Effector memory CD8-positive, alpha-beta T cell (primary cell): ENCODE data around the gene RLN3.

Source experiments
- ATAC-seq: fragments of 150-1000 bp; cut with Tn5 transposase; replicated peaks from 2 replicates; pipeline ENCODE4 v1.10.0; 2021; ENCODE audit warnings: mild to moderate bottlenecking, moderate library complexity
- DNase-seq, 3 experiments: peaks; one replicate each; pipeline ENCODE4 v3.0.0; 2021
- H3K27ac Mint-ChIP-seq, 2 donors: one replicate each; pipeline ENCODE4 v1.8.0; 2022; ENCODE audit warnings: mild to moderate bottlenecking in 2 of 2, mixed read lengths in 2 of 2, moderate library complexity in 2 of 2
- H3K27me3 Mint-ChIP-seq, 2 donors: one replicate each; pipeline ENCODE4 v1.8.0; 2022; ENCODE audit warnings: mixed read lengths in 2 of 2
- H3K36me3 Mint-ChIP-seq: one replicate; pipeline ENCODE4 v1.8.0; 2022; ENCODE audit warnings: mild to moderate bottlenecking, moderate library complexity, mixed read lengths; ENCODE audit not compliant: insufficient read depth
- H3K4me1 Mint-ChIP-seq, 2 donors: one replicate each; pipeline ENCODE4 v1.8.0; 2022; ENCODE audit warnings: low read depth in 2 of 2, mixed read lengths in 2 of 2
- H3K4me3 Mint-ChIP-seq, 2 donors: one replicate each; pipeline ENCODE4 v1.8.0; 2022; ENCODE audit warnings: mild to moderate bottlenecking in 2 of 2, mixed read lengths in 2 of 2, moderate library complexity in 2 of 2
- H3K9me3 Mint-ChIP-seq, 2 donors: one replicate each; pipeline ENCODE4 v1.8.0; 2022; ENCODE audit warnings: mixed read lengths in 2 of 2

RLN3 gene

GRCh38 chr19:13999085-13999484, 28.9 kb upstream of the RLN3 start:
- Mint-ChIP-seq H3K4me1 (peaks cover 20 to 22% of the 10 kb centered on the region in 2 donors), H3K27ac (peak overlapping the region in 1 of 2 donors; percentile 97), H3K27me3 (no peaks in the 10 kb centered on the region), H3K4me3 (no peak overlapping the region), H3K9me3 (no peaks in the 10 kb centered on the region), H3K36me3 (peaks cover 23% of the 10 kb centered on the region)
- ATAC-seq (no peak), DNase-seq (no peak)

GRCh38 chr19:14000691-14001375, 27.1 kb upstream of the RLN3 start:
- DNase-seq: no peak
- Mint-ChIP-seq H3K27ac (peak overlapping the region; percentile 94 to 97), H3K4me1 (peaks cover 30 to 31% of the 10 kb centered on the region in 2 donors), H3K27me3 (no peaks in the 10 kb centered on the region), H3K9me3 (no peaks in the 10 kb centered on the region), H3K36me3 (peaks cover 27% of the 10 kb centered on the region), H3K4me3 (peak overlapping the region in 1 of 2 donors; percentile 39)
- no peak for ATAC-seq

DNA sequence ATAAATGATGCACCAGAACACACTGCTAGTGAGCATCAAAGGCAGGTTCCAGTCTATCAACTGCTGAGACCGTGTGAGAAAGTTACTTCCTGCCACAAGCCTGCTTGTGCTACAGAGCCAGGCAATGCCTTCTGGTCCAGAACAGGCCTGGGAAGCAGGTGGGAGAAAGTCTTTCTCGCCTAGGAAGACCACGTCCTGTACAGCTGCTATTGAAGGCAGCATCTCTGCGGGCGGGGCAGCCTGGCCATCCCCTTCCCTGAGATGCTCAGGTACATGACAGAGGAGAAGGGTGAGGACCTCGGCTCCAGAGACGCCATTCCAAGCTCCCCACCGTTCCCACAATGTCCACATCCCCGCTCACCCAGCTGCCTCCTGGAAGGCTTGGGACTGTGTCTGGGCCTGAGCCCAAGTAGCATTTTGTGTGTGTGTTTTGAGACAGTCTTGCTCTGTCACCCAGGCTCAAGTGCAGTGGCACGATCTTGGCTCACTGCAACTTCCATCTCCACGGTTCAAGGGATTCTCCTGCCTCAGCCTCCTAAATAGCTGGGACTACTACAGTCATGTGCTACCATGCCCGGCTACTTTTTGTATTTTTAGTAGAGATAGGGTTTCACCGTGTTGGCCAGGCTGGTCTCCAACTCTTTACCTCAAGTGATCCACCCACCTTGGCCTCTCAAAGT, 25.2 kb upstream of the RLN3 start:
- Mint-ChIP-seq H3K27me3 (no peaks in the 10 kb centered on the region), H3K9me3 (no peaks in the 10 kb centered on the region), H3K27ac (peak overlapping the region; percentile 94 to 97), H3K36me3 (peaks cover 34% of the 10 kb centered on the region), H3K4me3 (peak overlapping the region; percentile 69 to 79), H3K4me1 (peaks cover 33 to 38% of the 10 kb centered on the region in 2 donors)
- ATAC-seq (peak; percentile 6), DNase-seq (peak in 2 of 3 experiments; percentile 28 to 42)

DNA sequence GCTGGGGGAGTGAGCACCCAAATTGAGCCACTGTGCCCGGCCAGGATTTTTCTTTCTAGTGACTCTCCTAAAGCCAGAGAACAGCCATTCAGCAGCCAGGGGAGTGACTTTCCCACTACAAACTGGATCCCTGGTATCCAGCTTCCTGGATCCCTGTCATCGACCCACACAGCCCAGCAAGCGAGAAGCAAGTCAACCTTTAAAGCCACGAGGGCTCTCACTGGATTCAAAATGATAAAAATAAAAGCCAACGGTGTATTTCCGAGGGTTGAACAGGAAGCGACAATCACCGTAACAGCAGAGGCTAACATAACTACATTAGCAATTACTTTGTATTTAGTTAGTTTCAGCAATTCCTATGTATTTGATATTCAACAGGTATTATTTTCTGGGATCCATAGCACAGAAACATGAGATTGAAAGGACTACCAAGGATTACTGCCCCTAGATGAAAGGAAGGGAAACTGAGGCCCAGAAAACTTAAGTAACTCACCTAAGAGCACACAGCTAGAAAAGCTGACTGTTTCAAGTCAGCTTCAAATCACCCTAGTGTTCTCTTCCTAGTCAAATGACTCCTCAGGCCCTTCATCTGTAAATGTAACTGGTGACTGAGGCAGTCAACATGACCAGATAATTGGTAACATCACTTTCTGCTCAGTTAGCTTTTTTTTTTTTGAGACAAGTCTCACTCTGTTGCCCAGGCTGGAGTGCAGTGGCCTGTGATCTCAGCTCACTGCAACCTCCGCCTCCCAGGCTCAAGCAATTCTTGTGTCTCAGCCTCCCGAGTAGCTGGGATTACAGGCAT, 24.5 kb upstream of the RLN3 start:
- H3K9me3 Mint-ChIP-seq: no peaks in the 10 kb centered on the region
- ATAC-seq (no peak), DNase-seq (no peak)
- peaks cover 37% of the 10 kb centered on the region for H3K36me3 Mint-ChIP-seq
- H3K27ac Mint-ChIP-seq: peak overlapping the region; percentile 94 to 97
- H3K27me3 Mint-ChIP-seq: no peaks in the 10 kb centered on the region
- H3K4me1 Mint-ChIP-seq: peaks cover 37 to 38% of the 10 kb centered on the region in 2 donors
- H3K4me3 Mint-ChIP-seq: peak overlapping the region; percentile 69 to 79

DNA sequence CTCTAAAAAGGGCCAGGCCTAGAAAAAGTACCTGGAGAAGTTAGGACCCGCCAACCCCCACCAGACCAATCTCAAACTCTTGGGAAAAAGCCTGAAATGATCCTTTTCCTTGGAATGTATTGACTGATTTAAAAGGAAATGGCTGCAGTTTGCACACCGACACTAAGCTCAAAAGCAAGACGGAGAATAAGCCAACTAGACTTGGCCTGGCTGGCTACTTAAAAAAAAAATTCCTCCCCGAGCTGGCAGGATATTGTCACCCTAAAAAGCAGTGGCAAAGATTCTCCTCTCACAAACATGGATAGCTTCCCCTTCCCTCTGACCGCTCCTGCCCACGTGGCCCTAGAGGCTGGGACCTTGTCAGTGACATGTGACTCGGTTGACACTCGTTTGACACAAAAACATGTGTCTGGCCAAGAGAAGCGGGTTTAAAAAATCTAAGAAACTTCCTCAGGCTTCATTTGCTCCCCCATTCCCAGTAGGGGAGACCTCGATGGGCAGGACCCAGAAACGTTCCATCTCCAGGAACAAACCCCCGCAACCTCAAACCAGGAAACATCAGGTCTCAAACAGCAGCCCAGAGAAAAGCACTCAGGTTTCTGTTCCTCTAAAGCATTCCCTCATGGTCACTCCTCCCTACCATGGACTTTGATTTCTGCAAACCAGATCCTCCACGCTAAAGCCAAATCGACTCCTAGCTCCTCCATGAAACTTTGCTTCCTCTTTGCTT, 23.2 kb upstream of the RLN3 start:
- H3K27me3 Mint-ChIP-seq: no peaks in the 10 kb centered on the region
- H3K4me3 Mint-ChIP-seq: peak overlapping the region; percentile 65 to 73
- peaks cover 40% of the 10 kb centered on the region for H3K36me3 Mint-ChIP-seq
- H3K9me3 Mint-ChIP-seq: no peaks in the 10 kb centered on the region
- peak overlapping the region; percentile 100 for H3K27ac Mint-ChIP-seq
- DNase-seq (no peak), ATAC-seq (no peak)
- H3K4me1 Mint-ChIP-seq: peaks cover 38% of the 10 kb centered on the region in 2 donors

- Mint-ChIP-seq H3K9me3 (no peaks in the 10 kb centered on the region), H3K27me3 (no peaks in the 10 kb centered on the region), H3K4me3 (peak overlapping the region; percentile 85 to 90), H3K4me1 (peaks cover 38% of the 10 kb centered on the region in 2 donors), H3K36me3 (peaks cover 40% of the 10 kb centered on the region), H3K27ac (peak overlapping the region; percentile 100)
- ATAC-seq: peak; percentile 53
- DNase-seq: peak; percentile 88 to 92 (median 90)
These were observed 22.4 kb upstream of the RLN3 start for GRCh38 chr19:14005349-14006084.

DNA sequence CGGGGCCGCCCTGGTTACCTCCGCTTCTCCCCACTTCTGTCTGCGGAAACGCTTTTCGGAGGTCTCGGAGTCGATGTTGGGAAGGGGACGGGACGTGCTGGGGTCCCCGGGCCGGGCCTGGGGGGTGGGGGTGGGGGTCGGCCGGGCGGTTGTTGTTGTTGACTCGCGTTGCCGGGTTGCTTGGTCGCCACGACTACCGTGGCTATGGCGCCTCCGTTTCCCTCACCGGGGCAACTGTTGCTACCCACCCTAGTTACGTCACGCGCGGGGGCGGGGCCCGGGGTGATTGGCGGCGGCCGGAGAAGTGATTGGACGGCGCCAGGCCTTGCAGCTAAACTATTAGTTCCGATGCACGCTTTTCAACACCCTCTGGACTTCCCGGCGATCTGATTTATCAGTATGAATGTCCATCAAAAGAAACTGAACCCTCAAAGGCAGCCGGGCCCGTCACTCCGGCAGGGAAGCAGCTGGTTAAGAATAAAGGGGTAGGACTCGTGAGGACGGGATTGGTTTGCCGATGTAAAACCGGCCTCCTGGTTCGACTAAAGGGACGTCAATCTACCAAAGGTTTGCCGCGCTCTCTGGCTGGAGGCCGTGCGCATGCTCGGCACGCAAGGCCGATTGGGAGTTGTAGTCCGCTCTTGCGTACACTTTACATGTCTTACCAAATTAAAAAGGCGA, 21.7 kb upstream of the RLN3 start, which contains the start of gene RFX1:
TSS of gene RFX1 (minus strand) at position 236 of the 681 bp plus-strand sequence. CDS start 12,477 bp downstream, outside the sequence.
- H3K4me1 Mint-ChIP-seq: peaks cover 34% of the 10 kb centered on the region in 2 donors
- no peaks in the 10 kb centered on the region for H3K27me3 Mint-ChIP-seq
- H3K36me3 Mint-ChIP-seq: peaks cover 40% of the 10 kb centered on the region
- peak within 1 kb of the TSS; percentile 85 to 90 for H3K4me3 Mint-ChIP-seq
- DNase-seq (peak; percentile 100), ATAC-seq (peak; percentile 70)
- H3K9me3 Mint-ChIP-seq: no peaks in the 10 kb centered on the region
- peak within 1 kb of the TSS; percentile 100 for H3K27ac Mint-ChIP-seq

DNA sequence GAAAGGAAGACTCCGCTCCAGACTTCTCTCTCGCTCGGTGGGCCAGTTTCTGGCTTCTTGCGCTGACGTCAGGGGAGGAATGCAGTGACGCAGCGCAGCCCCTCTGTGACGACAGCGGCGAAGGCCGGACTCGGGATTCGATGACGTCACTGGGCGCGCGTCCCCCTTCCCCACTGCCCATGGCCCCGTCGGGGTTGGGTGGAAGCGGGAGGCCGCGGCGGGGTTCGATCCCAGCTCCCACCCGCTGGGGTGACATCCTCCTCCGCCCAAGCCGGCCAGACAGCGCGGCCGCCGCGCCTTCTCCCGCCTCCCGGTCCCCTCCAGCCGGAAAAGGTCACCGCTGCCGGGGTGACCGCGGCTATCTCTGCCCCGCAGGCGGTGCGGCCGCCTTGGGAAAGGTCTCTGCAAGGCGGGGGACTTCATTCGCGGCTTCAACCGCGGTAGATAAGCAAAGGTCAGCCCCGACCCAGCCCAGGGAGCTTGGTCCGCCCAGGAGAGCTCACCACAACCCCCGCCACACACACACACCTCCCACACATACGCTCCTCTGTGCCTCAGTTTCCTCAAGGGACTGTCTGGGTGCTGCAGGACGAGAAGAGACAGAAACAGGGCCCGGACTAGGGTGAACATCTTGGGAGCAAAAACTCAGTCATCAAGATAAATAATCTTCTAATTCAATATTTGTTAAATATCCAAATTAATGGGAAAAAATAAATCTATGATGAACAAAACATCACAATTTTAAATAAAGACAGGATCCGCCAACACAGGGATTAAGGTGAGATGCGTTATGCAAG, 21.0 kb upstream of the RLN3 start:
- Mint-ChIP-seq H3K27ac (peak overlapping the region; percentile 100), H3K9me3 (no peaks in the 10 kb centered on the region), H3K4me3 (peak overlapping the region; percentile 85 to 90), H3K27me3 (no peaks in the 10 kb centered on the region), H3K36me3 (peaks cover 36% of the 10 kb centered on the region), H3K4me1 (peaks cover 33 to 34% of the 10 kb centered on the region in 2 donors)
- no peak for ATAC-seq
- DNase-seq: no peak

- H3K4me1 Mint-ChIP-seq: peaks cover 5 to 10% of the 10 kb centered on the region in 2 donors
- no peaks in the 10 kb centered on the region for H3K9me3 Mint-ChIP-seq
- H3K4me3 Mint-ChIP-seq: no peak overlapping the region
- peaks cover 8% of the 10 kb centered on the region for H3K36me3 Mint-ChIP-seq
- DNase-seq (no peak), ATAC-seq (no peak)
- H3K27ac Mint-ChIP-seq: no peak overlapping the region
- H3K27me3 Mint-ChIP-seq: no peaks in the 10 kb centered on the region
These were observed 15.5 kb upstream of the RLN3 start for GRCh38 chr19:14012378-14012915.

GRCh38 chr19:14015524-14016035, 12.4 kb upstream of the RLN3 start:
- peak overlapping the region in 1 of 2 donors; percentile 48 for H3K4me3 Mint-ChIP-seq
- no peaks in the 10 kb centered on the region for H3K36me3 Mint-ChIP-seq
- ATAC-seq (peak; percentile 50), DNase-seq (no peak)
- no peaks in the 10 kb centered on the region for H3K9me3 Mint-ChIP-seq
- peaks cover 0 to 7% of the 10 kb centered on the region in 2 donors for H3K4me1 Mint-ChIP-seq
- peak overlapping the region in 1 of 2 donors; percentile 65 for H3K27ac Mint-ChIP-seq
- no peaks in the 10 kb centered on the region for H3K27me3 Mint-ChIP-seq

GRCh38 chr19:14019100-14019499, 8.8 kb upstream of the RLN3 start:
- Mint-ChIP-seq H3K9me3 (no peaks in the 10 kb centered on the region), H3K27ac (no peak overlapping the region), H3K36me3 (no peaks in the 10 kb centered on the region), H3K27me3 (no peaks in the 10 kb centered on the region), H3K4me3 (no peak overlapping the region), H3K4me1 (peaks cover 4 to 7% of the 10 kb centered on the region in 2 donors)
- ATAC-seq (no peak), DNase-seq (no peak)
